Loucy (cell line): Measurements from ENCODE around the gene FARS2.

Experiments
- H2AFZ ChIP-seq: fragments of 200-600 bp; sonication (generic); 2 replicates; pipeline ENCODE4 v1.6.0; 2016; ENCODE audit warnings: antibody characterized with exemption, mild to moderate bottlenecking, low read length, moderate library complexity
- H3F3A ChIP-seq: fragments of 200-600 bp; 2 replicates; pipeline ENCODE4 v1.6.0; 2016; ENCODE audit warnings: antibody characterized with exemption, low read depth, mild to moderate bottlenecking
- H3K27me3 ChIP-seq: fragments of 200-600 bp; sonication (generic); 2 replicates; pipeline ENCODE4 v1.6.1; 2014; ENCODE audit warnings: low read length, mild to moderate bottlenecking; ENCODE audit not compliant: insufficient read depth, poor library complexity, severe bottlenecking
- H3K36me3 ChIP-seq: fragments of 200-600 bp; sonication (generic); 2 replicates; pipeline ENCODE4 v1.6.1; 2016; ENCODE audit warnings: low read length; ENCODE audit not compliant: insufficient read depth
- H3K4me1 ChIP-seq: fragments of 200-600 bp; sonication (generic); 2 replicates; pipeline ENCODE4 v1.5.1; 2014; ENCODE audit warnings: low read length, mild to moderate bottlenecking; ENCODE audit not compliant: insufficient read depth, poor library complexity, severe bottlenecking
- H3K4me2 ChIP-seq: fragments of 200-600 bp; sonication (generic); 2 replicates; pipeline ENCODE4 v1.6.0; 2014; ENCODE audit warnings: antibody characterized with exemption, low read length, low read depth, mild to moderate bottlenecking; ENCODE audit not compliant: poor library complexity, severe bottlenecking
- H3K4me3 ChIP-seq: fragments of 200-600 bp; sonication (generic); 2 replicates; pipeline ENCODE4 v1.5.1; 2014; ENCODE audit warnings: low read length, mild to moderate bottlenecking, mixed read lengths; ENCODE audit not compliant: poor library complexity, severe bottlenecking
- H3K79me2 ChIP-seq: fragments of 200-600 bp; sonication (generic); 2 replicates; pipeline ENCODE4 v1.6.1; 2014; ENCODE audit warnings: low read length; ENCODE audit not compliant: insufficient read depth
- H3K9ac ChIP-seq: fragments of 200-600 bp; sonication (generic); 2 replicates; pipeline ENCODE4 v1.6.0; 2014; ENCODE audit warnings: mild to moderate bottlenecking, low read depth, low read length, moderate library complexity; ENCODE audit not compliant: poor library complexity, severe bottlenecking
- H3K9me2 ChIP-seq: fragments of 200-600 bp; sonication (generic); replicated peaks from 2 replicates; pipeline ENCODE4 v1.6.1; 2016; ENCODE audit warnings: low read depth, low read length, mixed read lengths
- H3K9me3 ChIP-seq: fragments of 200-600 bp; sonication (generic); 2 replicates; pipeline ENCODE4 v1.6.1; 2014; ENCODE audit warnings: mild to moderate bottlenecking, antibody characterized with exemption, low read length, low read depth; ENCODE audit not compliant: insufficient read depth
- H4K20me1 ChIP-seq: fragments of 200-600 bp; sonication (generic); 2 replicates; pipeline ENCODE4 v1.6.0; 2014; ENCODE audit warnings: antibody characterized with exemption, low read length, mild to moderate bottlenecking; ENCODE audit not compliant: insufficient read depth, poor library complexity, severe bottlenecking
- CTCF ChIP-seq: fragments of 200-600 bp; sonication (generic); conservative IDR thresholded peaks from 2 replicates; pipeline ENCODE4 v1.5.1; 2014; ENCODE audit warnings: mild to moderate bottlenecking, antibody characterized with exemption, low read length
- EZH2phosphoT487 ChIP-seq: fragments of 200-600 bp; IDR thresholded peaks from 2 replicates; pipeline ENCODE4 v1.6.1; 2018; ENCODE audit warnings: antibody characterized with exemption, mild to moderate bottlenecking, moderate library complexity, borderline replicate concordance

Gene FARS2

GRCh38 chr6:5778317-5778857, 517.1 kb downstream of the FARS2 start:
- H3K4me1 ChIP-seq, result no peaks in the 10 kb centered on the region
- H4K20me1 ChIP-seq, result no peaks in the 10 kb centered on the region
- no peaks in the 10 kb centered on the region for H3K36me3 ChIP-seq
- H3K4me2 ChIP-seq, result no peak overlapping the region
- H3K9me3 ChIP-seq, result no peaks in the 10 kb centered on the region
- no peak overlapping the region for H3K4me3 ChIP-seq
- H3K79me2 ChIP-seq, result no peaks in the 10 kb centered on the region
- H3F3A ChIP-seq, result no peaks in the 10 kb centered on the region
- no peak overlapping the region for H3K9ac ChIP-seq
- H3K9me2 ChIP-seq, result no peaks in the 10 kb centered on the region
- H2AFZ ChIP-seq, result no peak overlapping the region
- no peaks in the 10 kb centered on the region for H3K27me3 ChIP-seq
- TF ChIP-seq EZH2phosphoT487, result no peak

GRCh38 chr6:5778906-5779305, 517.6 kb downstream of the FARS2 start:
- Histone ChIP-seq H3K27me3 (no peaks in the 10 kb centered on the region), H3K9me3 (no peaks in the 10 kb centered on the region), H3K9ac (no peak overlapping the region), H3K4me2 (no peak overlapping the region), H3K79me2 (no peaks in the 10 kb centered on the region), H4K20me1 (no peaks in the 10 kb centered on the region), H3K4me3 (no peak overlapping the region), H3K36me3 (no peaks in the 10 kb centered on the region), H2AFZ (no peak overlapping the region), H3K9me2 (no peaks in the 10 kb centered on the region), H3K4me1 (no peaks in the 10 kb centered on the region), H3F3A (no peaks in the 10 kb centered on the region)
- TF ChIP-seq CTCF, result no peak

- H3K27me3 ChIP-seq, result no peaks in the 10 kb centered on the region
- TF ChIP-seq CTCF (no peak), EZH2phosphoT487 (no peak)
Observed at GRCh38 chr6:5781019-5781418, 519.7 kb downstream of the FARS2 start.

GRCh38 chr6:5781966-5782556, 520.7 kb downstream of the FARS2 start:
- TF ChIP-seq CTCF (no peak), EZH2phosphoT487 (no peak)
- H3K4me3 ChIP-seq, result no peak overlapping the region
- no peaks in the 10 kb centered on the region for H3K9me2 ChIP-seq
- no peaks in the 10 kb centered on the region for H3K36me3 ChIP-seq
- H3K27me3 ChIP-seq, result no peaks in the 10 kb centered on the region
- peaks cover 3% of the 10 kb centered on the region for H3K4me1 ChIP-seq
- H3K9me3 ChIP-seq, result no peaks in the 10 kb centered on the region
- H3K4me2 ChIP-seq, result no peak overlapping the region
- no peak overlapping the region for H2AFZ ChIP-seq
- no peak overlapping the region for H3K9ac ChIP-seq
- no peaks in the 10 kb centered on the region for H4K20me1 ChIP-seq
- no peaks in the 10 kb centered on the region for H3F3A ChIP-seq
- H3K79me2 ChIP-seq, result no peaks in the 10 kb centered on the region

More at GRCh38 chr6:5781019-5781418, 519.7 kb downstream of the FARS2 start:
- Histone ChIP-seq H3K9ac (no peak overlapping the region), H4K20me1 (no peaks in the 10 kb centered on the region), H3K36me3 (no peaks in the 10 kb centered on the region), H3F3A (no peaks in the 10 kb centered on the region), H3K9me2 (no peaks in the 10 kb centered on the region), H3K4me1 (no peaks in the 10 kb centered on the region), H3K79me2 (no peaks in the 10 kb centered on the region), H3K9me3 (no peaks in the 10 kb centered on the region), H3K4me2 (no peak overlapping the region), H2AFZ (no peak overlapping the region), H3K4me3 (no peak overlapping the region)
